Measurements from ENCODE around the gene FBXO8.

DNA sequence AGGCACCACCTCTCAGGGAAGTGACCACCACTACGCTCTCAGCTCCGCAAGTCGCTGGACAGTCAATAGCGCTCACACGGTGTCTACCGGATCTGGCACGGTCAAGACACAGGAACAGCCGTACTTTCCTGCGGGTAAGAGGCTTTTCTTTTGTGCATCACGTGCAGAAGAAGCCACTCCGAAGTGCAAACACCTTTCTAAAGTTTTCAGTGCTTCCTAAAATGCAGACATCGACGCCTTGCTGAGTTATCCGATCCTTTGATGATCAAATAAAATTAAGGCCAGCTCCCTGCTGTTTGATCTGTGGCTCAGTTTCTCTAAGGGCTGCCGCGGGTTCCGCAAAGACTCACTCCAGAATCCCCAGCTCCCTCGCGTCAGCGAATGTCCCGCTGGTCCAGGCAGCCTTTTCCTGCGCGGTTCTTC is 71.8 kb downstream of the FBXO8 start:
- TF ChIP-seq, protein P1, sequence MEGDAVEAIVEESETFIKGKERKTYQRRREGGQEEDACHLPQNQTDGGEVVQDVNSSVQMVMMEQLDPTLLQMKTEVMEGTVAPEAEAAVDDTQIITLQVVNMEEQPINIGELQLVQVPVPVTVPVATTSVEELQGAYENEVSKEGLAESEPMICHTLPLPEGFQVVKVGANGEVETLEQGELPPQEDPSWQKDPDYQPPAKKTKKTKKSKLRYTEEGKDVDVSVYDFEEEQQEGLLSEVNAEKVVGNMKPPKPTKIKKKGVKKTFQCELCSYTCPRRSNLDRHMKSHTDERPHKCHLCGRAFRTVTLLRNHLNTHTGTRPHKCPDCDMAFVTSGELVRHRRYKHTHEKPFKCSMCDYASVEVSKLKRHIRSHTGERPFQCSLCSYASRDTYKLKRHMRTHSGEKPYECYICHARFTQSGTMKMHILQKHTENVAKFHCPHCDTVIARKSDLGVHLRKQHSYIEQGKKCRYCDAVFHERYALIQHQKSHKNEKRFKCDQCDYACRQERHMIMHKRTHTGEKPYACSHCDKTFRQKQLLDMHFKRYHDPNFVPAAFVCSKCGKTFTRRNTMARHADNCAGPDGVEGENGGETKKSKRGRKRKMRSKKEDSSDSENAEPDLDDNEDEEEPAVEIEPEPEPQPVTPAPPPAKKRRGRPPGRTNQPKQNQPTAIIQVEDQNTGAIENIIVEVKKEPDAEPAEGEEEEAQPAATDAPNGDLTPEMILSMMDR (IDR thresholded peaks at IDR 0.05; ENCODE audit: low read depth, low read length, poor library complexity, severe bottlenecking): no peak
- no peak for TF ChIP-seq EZH2phosphoT487 (IDR thresholded peaks at IDR 0.05; ENCODE audit: borderline replicate concordance, low read length)
